HepG2 (cell line): ENCODE measurements around the gene PHF5A. TPM values are rescaled to one million over a fixed set of nuclear protein-coding genes. Genes with fewer than 3 reads are reported as not detected.

Experiments used
- ARID2 ChIP-seq: sonication (generic); formaldehyde crosslinking; IDR thresholded peaks from 2 replicates; pipeline ENCODE4 v1.8.1; 2022; ENCODE audit warnings: mild to moderate bottlenecking, missing genetic modification reagents, borderline replicate concordance
- ATRX ChIP-seq: sonication (generic); formaldehyde crosslinking; IDR thresholded peaks from 2 replicates; pipeline ENCODE4 v1.4.0; 2020; ENCODE audit warnings: missing genetic modification reagents, borderline replicate concordance
- CC2D1A ChIP-seq: sonication (generic); formaldehyde crosslinking; IDR thresholded peaks from 2 replicates; pipeline ENCODE4 v1.8.1; 2023; ENCODE audit warnings: mild to moderate bottlenecking, missing genetic modification reagents
- DMAP1 ChIP-seq: IDR thresholded peaks from 2 replicates; pipeline ENCODE4 v1.6.1; 2016
- DRAP1 ChIP-seq: IDR thresholded peaks from 2 replicates; pipeline ENCODE4 v1.6.1; 2016; ENCODE audit warnings: missing genetic modification reagents, missing compliant biosample characterization
- FOXO4 ChIP-seq: sonication (generic); formaldehyde crosslinking; conservative IDR thresholded peaks from 2 replicates; pipeline ENCODE4 v1.8.1; 2023; ENCODE audit warnings: missing genetic modification reagents
- GFI1 ChIP-seq: sonication (generic); formaldehyde crosslinking; IDR thresholded peaks from 2 replicates; pipeline ENCODE4 v1.5.0; 2020; ENCODE audit warnings: missing genetic modification reagents, mild to moderate bottlenecking, borderline replicate concordance
- GRHL1 ChIP-seq: sonication (generic); formaldehyde crosslinking; conservative IDR thresholded peaks from 2 replicates; pipeline ENCODE4 v1.8.0; 2022; ENCODE audit warnings: missing genetic modification reagents
- JARID2 ChIP-seq: sonication (generic); formaldehyde crosslinking; IDR thresholded peaks from 2 replicates; pipeline ENCODE4 v1.8.1; 2023; ENCODE audit warnings: missing genetic modification reagents, inconsistent platforms; ENCODE audit not compliant: insufficient replicate concordance
- MEF2D ChIP-seq: sonication (generic); formaldehyde crosslinking; IDR thresholded peaks from 2 replicates; pipeline ENCODE4 v1.5.1; 2020; ENCODE audit warnings: mild to moderate bottlenecking, missing genetic modification reagents
- MIER3 ChIP-seq: IDR thresholded peaks from 2 replicates; pipeline ENCODE4 v1.6.1; 2016; ENCODE audit warnings: missing compliant biosample characterization, borderline replicate concordance
- NFIB ChIP-seq: sonication (generic); formaldehyde crosslinking; IDR thresholded peaks from 2 replicates; pipeline ENCODE4 v1.9.0; 2021; ENCODE audit warnings: missing genetic modification reagents, mild to moderate bottlenecking, borderline replicate concordance
- NFKBIZ ChIP-seq: IDR thresholded peaks from 2 replicates; pipeline ENCODE4 v1.6.1; 2018; ENCODE audit warnings: missing genetic modification reagents, missing compliant biosample characterization
- PATZ1 ChIP-seq: sonication (generic); formaldehyde crosslinking; IDR thresholded peaks from 2 replicates; pipeline ENCODE4 v1.4.0; 2020; ENCODE audit warnings: missing genetic modification reagents
- PHF5A ChIP-seq: IDR thresholded peaks from one replicate; pipeline ENCODE4 v1.6.1; 2018; ENCODE audit warnings: low read depth, missing genetic modification reagents; ENCODE audit not compliant: unreplicated experiment
- PTBP1 ChIP-seq: fragments of 200-400 bp; formaldehyde crosslinking; IDR thresholded peaks from 2 replicates; pipeline ENCODE4 v1.6.1; 2018; ENCODE audit warnings: low read length, low read depth; ENCODE audit not compliant: poor library complexity, severe bottlenecking
- RBAK ChIP-seq: sonication (generic); formaldehyde crosslinking; IDR thresholded peaks from 2 replicates; pipeline ENCODE4 v1.5.1; 2020; ENCODE audit warnings: mild to moderate bottlenecking, missing genetic modification reagents
- SIN3B ChIP-seq: fragments of 150-350 bp; IDR thresholded peaks from 2 replicates; pipeline ENCODE4 v1.6.1; 2014; ENCODE audit warnings: low read length
- THAP7 ChIP-seq: sonication (generic); formaldehyde crosslinking; IDR thresholded peaks from 2 replicates; pipeline ENCODE4 v1.8.1; 2023; ENCODE audit warnings: mild to moderate bottlenecking, missing genetic modification reagents
- ZNF264 ChIP-seq: sonication (generic); formaldehyde crosslinking; IDR thresholded peaks from 2 replicates; pipeline ENCODE4 v1.4.0; 2020; ENCODE audit warnings: missing genetic modification reagents
- ZNF496 ChIP-seq: sonication (generic); formaldehyde crosslinking; IDR thresholded peaks from 2 replicates; pipeline ENCODE4 v1.8.1; 2023; ENCODE audit warnings: mild to moderate bottlenecking, moderate library complexity, missing genetic modification reagents; ENCODE audit not compliant: insufficient replicate concordance
- ZNF704 ChIP-seq: sonication (generic); formaldehyde crosslinking; IDR thresholded peaks from 2 replicates; pipeline ENCODE4 v1.8.1; 2023; ENCODE audit warnings: mild to moderate bottlenecking, inconsistent platforms, moderate library complexity, missing genetic modification reagents, borderline replicate concordance
- polyA plus RNA-seq, 8 experiments: library from polyadenylated mRNA; depleted of rRNA in 3 of 8; stranded (reverse) in 7 of 8; unstranded in 1 of 8; fragments of >200 nt; fragmentation: Illumina TruSeq in 4 of 8; extraction: Trizol in 4 of 8; gene quantifications; 2 replicates each; pipeline versions ENCODE4 v1.2.1 to v1.2.3, GENCODE V29; 2011 to 2016; ENCODE audit warnings: low read depth in 4 of 8, missing spikeins in 1 of 8, mixed read lengths in 1 of 8; ENCODE audit not compliant: insufficient read depth in 1 of 8
- total RNA-seq, 5 experiments: library from RNA; depleted of rRNA; stranded (reverse); fragments of >200 nt; fragmentation: Illumina TruSeq; extraction: Trizol; gene quantifications; 2 replicates each; pipeline ENCODE4 v1.2.3, GENCODE V29; 2016; ENCODE audit warnings: low read depth in 1 of 5

Gene PHF5A
- total and polyA plus RNA-seq, 2 of the 13 experiments (the other 11 are each of a cell fraction or from before 2014, with no cell fraction given), result 56.6 to 105 TPM

GRCh38 chr22:41444360-41445128 is 23.9 kb downstream of the PHF5A start (continued):
- TF ChIP-seq DRAP1 (peak; percentile 54), ATRX (no peak), NFIB (no peak), NFKBIZ (CRISPR knock-in tag) (no peak), FOXO4 (no peak), MEF2D (peak; percentile 72), PATZ1 (CRISPR knock-in tag) (peak; percentile 93), DMAP1 (CRISPR knock-in tag) (peak; percentile 66; the same call in 1 of the 2 replicates), ZNF264 (CRISPR knock-in tag) (no peak), JARID2 (CRISPR knock-in tag) (no peak), PHF5A (CRISPR knock-in tag) (peak; percentile 19), ZNF496 (CRISPR knock-in tag) (no peak), ZNF704 (peak; percentile 78; the same call in 1 of the 2 replicates), RBAK (CRISPR knock-in tag) (no peak), SIN3B (no peak), ARID2 (CRISPR knock-in tag) (no peak), CC2D1A (CRISPR knock-in tag) (no peak), MIER3 (CRISPR knock-in tag) (peak; percentile 55; the same call in 1 of the 2 replicates), GRHL1 (CRISPR knock-in tag) (no peak), PTBP1 (no peak), THAP7 (CRISPR knock-in tag) (peak; percentile 13; the same call in 1 of the 2 replicates), GFI1 (no peak)
